BJ (cell line): ENCODE data around the gene PSKH1. TPM values are rescaled to one million over a fixed set of nuclear protein-coding genes. Genes with fewer than 3 reads are reported as not detected.
A peak's percentile ranks its signal among the peaks of the same experiment; 100 is the strongest.

Experiments
- CTCF ChIA-PET: fragments of 350-600 bp; formaldehyde crosslinking; extraction: SDS; loops from one replicate; lab custom pipeline; 2021; ENCODE audit warnings: antibody characterized with exemption, inconsistent platforms; lab: Yijun Ruan, JAX
- POLR2A ChIA-PET: fragments of 300-600 bp; sonication (Branson Sonifier 250); formaldehyde crosslinking; extraction: SDS; loops from one replicate; lab custom pipeline; 2021; ENCODE audit warnings: antibody characterized with exemption; lab: Charles Lee
- DNase-seq: peaks from one replicate; pipeline ENCODE4 v3.0.0-alpha.2; 2011; ENCODE audit warnings: low read depth
- H3K27me3 ChIP-seq: 2 replicates; pipeline ENCODE4 v1.6.0; 2011; ENCODE audit warnings: low read length; ENCODE audit not compliant: control insufficient read depth, insufficient read depth
- H3K36me3 ChIP-seq: 2 replicates; pipeline ENCODE4 v1.5.1; 2011; ENCODE audit warnings: low read length; ENCODE audit not compliant: control insufficient read depth, insufficient read depth
- H3K4me3 ChIP-seq: 2 replicates; pipeline ENCODE4 v1.5.1; 2011; ENCODE audit warnings: low read depth, mild to moderate bottlenecking, control low read depth, low read length
- polyA plus RNA-seq: library from polyadenylated mRNA; depleted of rRNA; stranded (reverse); fragments of >200 nt; gene quantifications from 2 replicates; pipeline ENCODE4 v1.2.3, GENCODE V29; 2011
- TF ChIP-seq, protein P1 (sequence below): IDR thresholded peaks from 2 replicates; pipeline ENCODE4 v1.5.1; 2011; ENCODE audit warnings: low read depth, mild to moderate bottlenecking, control low read depth, inconsistent platforms, low read length, moderate library complexity; ENCODE audit not compliant: insufficient read depth

PSKH1 gene
- polyA plus RNA-seq, 1 experiment, result 45.5 TPM

DNA sequence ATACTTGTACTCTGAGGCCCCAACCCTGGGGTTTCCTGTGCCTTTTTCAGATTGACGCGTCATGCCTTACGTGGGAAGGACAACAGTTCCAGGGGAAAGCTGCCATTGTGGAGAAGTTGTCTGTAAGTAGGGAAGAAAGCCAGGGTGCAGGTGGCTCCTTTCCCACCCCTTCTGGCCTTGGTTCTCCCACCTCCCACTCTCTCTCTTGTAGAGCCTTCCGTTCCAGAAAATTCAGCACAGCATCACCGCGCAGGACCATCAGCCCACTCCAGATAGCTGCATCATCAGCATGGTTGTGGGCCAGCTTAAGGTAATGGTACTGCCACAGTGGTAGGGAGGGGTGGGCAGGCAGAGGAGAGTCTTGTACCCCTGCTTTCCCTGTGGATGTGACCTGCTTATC lies 24.8 kb upstream of the PSKH1 start:
- TF ChIP-seq, protein P1, sequence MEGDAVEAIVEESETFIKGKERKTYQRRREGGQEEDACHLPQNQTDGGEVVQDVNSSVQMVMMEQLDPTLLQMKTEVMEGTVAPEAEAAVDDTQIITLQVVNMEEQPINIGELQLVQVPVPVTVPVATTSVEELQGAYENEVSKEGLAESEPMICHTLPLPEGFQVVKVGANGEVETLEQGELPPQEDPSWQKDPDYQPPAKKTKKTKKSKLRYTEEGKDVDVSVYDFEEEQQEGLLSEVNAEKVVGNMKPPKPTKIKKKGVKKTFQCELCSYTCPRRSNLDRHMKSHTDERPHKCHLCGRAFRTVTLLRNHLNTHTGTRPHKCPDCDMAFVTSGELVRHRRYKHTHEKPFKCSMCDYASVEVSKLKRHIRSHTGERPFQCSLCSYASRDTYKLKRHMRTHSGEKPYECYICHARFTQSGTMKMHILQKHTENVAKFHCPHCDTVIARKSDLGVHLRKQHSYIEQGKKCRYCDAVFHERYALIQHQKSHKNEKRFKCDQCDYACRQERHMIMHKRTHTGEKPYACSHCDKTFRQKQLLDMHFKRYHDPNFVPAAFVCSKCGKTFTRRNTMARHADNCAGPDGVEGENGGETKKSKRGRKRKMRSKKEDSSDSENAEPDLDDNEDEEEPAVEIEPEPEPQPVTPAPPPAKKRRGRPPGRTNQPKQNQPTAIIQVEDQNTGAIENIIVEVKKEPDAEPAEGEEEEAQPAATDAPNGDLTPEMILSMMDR, result no peak
- Histone ChIP-seq H3K36me3 (peaks cover 21% of the 10 kb centered on the region), H3K27me3 (no peaks in the 10 kb centered on the region), H3K4me3 (no peak overlapping the region)
- no peak for DNase-seq
- ChIA-PET CTCF (interaction anchor here (0.9 to 3.5 kb wide), 4 partner anchors 15 to 348 kb away, joined by 3 to 16 read pairs (median 6); partner anchors contain the start of gene NRN1L), POLR2A (no interaction called here)

DNA sequence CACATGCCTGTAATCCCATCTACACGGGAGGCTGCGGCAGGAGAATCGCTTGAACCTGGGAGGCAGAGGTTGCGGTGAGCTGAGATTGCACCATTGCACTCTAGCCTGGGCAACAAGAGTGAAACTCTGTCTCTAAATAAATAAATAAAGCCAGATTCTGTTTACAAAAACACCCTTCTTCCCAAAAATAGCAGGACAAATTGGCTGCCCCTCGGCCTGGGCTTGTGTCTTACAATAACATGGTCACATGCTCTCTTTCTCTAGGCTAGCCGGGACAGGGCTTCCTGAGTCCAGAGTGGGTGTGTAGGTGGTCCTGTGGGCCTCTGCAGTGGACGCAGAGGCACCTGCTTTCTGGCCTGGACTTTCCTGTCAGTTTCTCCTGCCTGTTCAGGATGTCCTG lies 23.4 kb upstream of the PSKH1 start:
- peaks cover 21% of the 10 kb centered on the region for H3K36me3 ChIP-seq
- POLR2A ChIA-PET, result no interaction called here

DNA sequence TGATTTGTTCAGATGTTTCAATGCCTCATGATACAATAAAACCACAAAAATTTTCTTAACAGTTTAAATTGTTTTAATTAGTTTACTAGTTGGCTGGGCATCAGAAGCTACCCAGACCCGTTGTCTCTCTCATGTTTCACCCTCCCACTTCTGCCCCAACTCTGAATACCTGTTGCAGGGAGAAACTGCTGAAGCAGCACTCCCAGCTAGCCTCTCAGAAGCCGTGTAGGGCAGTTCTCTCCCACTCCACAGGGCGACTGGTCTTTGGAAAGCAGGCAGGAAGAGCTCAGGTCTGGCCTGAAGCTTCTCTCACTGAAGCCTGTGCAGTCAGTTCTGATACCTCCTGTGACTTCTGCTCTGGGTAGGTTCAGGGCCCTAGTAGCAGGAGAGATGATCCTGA lies 21.8 kb upstream of the PSKH1 start:
- ChIA-PET CTCF (interaction anchor here (0.7 to 3.0 kb wide), 4 partner anchors 12 to 55 kb away, joined by 3 to 9 read pairs (median 4); partner anchors contain the start of gene NRN1L), POLR2A (no interaction called here)
- TF ChIP-seq, protein P1, result no peak
- Histone ChIP-seq H3K27me3 (no peaks in the 10 kb centered on the region), H3K36me3 (peaks cover 20% of the 10 kb centered on the region), H3K4me3 (no peak overlapping the region)
- no peak for DNase-seq

More for the DNA sequence above, 23.4 kb upstream of the PSKH1 start:
- CTCF ChIA-PET, result interaction anchor here (1.0 to 3.5 kb wide), 4 partner anchors 8 to 348 kb away, joined by 3 to 16 read pairs (median 6); partner anchors contain the start of gene NRN1L
- no peak for DNase-seq
- Histone ChIP-seq H3K4me3 (no peak overlapping the region), H3K27me3 (no peaks in the 10 kb centered on the region)
- TF ChIP-seq, protein P1, result no peak

DNA sequence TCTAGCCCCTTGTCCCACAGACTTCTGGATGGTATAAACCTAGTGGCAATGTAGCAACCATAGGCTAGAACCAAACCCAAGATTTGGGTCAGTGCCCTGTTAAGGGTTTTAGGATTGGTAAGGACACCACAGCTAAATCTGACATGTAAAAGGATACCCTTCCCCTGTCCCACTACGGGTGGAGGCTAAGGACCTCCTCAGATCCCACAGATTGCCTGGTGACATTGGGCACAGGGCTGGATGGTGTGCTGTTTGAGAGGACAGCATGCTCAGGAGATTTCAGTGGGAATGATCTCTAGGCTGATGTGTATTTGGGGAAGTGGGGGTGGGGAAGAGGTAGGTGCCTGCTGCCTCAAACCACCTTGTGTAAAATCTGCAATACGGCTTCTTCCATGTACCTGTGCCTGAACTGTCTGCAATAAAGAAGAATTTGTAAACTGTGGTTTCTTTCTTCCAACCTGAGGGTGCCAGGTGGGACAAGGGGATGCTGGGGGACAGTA lies 20.9 kb upstream of the PSKH1 start:
- ChIA-PET CTCF (interaction anchor here (1.4 to 3.0 kb wide), 2 partner anchors 13 to 56 kb away, joined by 4 to 9 read pairs; no protein-coding TSS in a partner anchor), POLR2A (no interaction called here)
- DNase-seq, result no peak
- TF ChIP-seq, protein P1, result no peak
- Histone ChIP-seq H3K4me3 (no peak overlapping the region), H3K27me3 (no peaks in the 10 kb centered on the region), H3K36me3 (peaks cover 27% of the 10 kb centered on the region)

DNA sequence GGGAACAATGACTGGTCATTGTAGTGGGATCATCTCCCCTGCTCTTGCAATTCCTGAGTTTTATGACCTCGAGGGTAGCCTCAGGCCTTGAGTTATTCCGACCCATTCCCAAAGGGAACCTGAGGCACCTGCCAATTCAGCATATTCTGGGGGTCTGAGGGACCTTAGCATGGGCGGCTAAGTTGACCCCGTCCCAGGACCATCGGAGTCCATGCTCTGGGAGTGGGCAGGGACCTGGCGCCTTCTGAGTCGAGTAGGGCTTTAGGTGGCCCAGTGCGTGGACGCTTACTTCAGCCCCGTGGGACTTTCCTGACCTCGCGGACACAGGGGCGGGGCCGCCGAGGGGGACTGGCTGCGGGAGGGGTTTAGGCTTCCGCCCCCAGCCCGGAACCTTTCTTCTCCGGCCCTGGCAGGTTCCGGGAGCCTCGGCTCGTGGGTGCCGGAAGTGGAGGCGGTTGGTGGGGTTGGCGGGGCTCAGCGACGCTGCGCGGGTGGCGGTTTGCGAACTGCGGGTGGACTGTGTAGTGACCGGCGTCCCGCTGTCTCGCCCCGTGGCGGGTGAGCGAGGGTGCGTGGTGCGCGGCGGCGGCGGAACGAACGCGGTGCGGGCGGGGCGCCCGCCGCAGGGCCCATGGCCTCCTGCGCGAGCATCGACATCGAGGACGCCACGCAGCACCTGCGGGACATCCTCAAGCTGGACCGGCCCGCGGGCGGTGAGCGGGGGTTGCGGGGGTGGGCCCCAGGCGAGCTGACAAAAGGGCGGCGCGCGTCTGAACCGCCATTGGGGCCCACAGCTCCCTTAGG lies 20.2 kb upstream of the PSKH1 start, which contains the start of gene EDC4:
EDC4 (plus strand) TSS at position 422 of the 804 bp plus-strand sequence; CDS start at position 632, 210 bp downstream.
- no peaks in the 10 kb centered on the region for H3K27me3 ChIP-seq
- TF ChIP-seq, protein P1, result no peak
- peaks cover 33% of the 10 kb centered on the region for H3K36me3 ChIP-seq
- CTCF ChIA-PET, result interaction anchor here (0.6 to 3.8 kb wide), 7 partner anchors 9 to 191 kb away, joined by 3 to 41 read pairs (median 4); partner anchors contain the start of gene NRN1L
- H3K4me3 ChIP-seq, result peak within 1 kb of the TSS; percentile 78
- DNase-seq, result no peak
- POLR2A ChIA-PET, result interaction anchor here (0.5 kb wide), 1 partner anchor 20 kb away, joined by 5 read pairs; the partner anchor contains the start of gene PSKH1
